Panc1 (cell line): Measurements from ENCODE around the gene ADH7.

Source experiments
- CTCF ChIP-seq: fragments of 450-650 bp; IDR thresholded peaks from 2 replicates; pipeline ENCODE4 v1.5.1; 2017; ENCODE audit warnings: mild to moderate bottlenecking
- TCF7L2 ChIP-seq: IDR thresholded peaks from 2 replicates; pipeline ENCODE4 v1.6.1; 2011; ENCODE audit warnings: mild to moderate bottlenecking, low read depth, low read length, inconsistent platforms

GRCh38 chr4:99468889-99469288 is 33.7 kb upstream of the ADH7 start:
- TF ChIP-seq CTCF (no peak), TCF7L2 (no peak)
